Measurements from ENCODE around the gene SURF6. TPM values are rescaled to one million over a fixed set of nuclear protein-coding genes. Genes with fewer than 3 reads are reported as not detected.
A peak's percentile ranks its signal among the peaks of the same experiment; 100 is the strongest.
"Not testable (repeated sequence)": the region's sequence is repeated elsewhere in the genome, so short reads cannot be mapped to it uniquely, and the experiment has no call there.

SURF6 gene
- 12.9 TPM for total RNA-seq

DNA sequence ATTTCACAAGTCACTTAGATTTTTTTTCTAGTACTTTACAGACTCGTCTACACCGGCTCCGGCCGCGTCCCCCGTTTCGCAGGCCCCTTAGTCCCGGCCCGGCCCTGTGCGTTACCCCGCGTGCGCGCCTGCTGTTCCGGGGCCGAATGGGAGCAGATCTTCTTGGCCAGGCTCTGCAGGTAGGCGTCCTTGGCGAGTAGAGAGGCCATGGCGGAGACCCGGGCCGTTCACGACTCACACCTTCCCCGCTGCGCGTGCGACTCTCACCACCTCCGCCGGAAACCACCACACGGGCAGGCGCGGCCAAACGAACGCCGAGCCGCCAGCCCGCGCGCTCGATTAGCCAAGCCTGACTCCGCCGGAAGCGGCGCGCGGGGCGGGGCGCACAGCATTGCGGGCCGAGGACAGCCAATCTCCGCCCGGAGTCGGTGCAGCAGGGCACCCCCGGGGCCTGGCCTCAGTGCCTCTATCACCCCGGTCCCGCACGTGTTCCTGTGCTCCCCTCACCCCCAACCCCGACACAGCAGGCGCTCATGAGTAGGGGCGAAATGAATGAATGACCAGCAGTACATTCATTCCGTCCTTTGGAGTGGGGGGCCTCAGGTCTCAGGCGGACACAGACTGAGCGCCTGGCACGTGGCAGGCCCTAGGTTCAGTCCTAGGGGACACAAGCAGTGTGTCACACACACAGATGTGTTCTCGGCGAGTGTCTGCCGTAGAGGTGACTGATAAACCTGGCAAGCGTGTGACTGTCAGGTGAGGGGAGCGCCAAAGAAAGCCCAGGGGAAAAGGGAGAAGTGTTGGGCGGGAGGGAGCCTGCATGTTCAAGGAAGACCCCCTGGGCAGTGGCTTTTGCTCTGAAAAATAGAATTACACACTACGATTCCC, at the start of gene SURF6:
TSS of gene SURF6 (minus strand) at position 265 of the 888 bp plus-strand sequence. CDS start at position 209, 56 bp downstream.
- DNase-seq = peak; percentile 88

- DNase-seq = no peak
These were observed 49.5 kb upstream of the SURF6 start for GRCh38 chr9:133385452-133385851.

- no peak for DNase-seq
These were observed 48.8 kb upstream of the SURF6 start for GRCh38 chr9:133384736-133385321.

DNA sequence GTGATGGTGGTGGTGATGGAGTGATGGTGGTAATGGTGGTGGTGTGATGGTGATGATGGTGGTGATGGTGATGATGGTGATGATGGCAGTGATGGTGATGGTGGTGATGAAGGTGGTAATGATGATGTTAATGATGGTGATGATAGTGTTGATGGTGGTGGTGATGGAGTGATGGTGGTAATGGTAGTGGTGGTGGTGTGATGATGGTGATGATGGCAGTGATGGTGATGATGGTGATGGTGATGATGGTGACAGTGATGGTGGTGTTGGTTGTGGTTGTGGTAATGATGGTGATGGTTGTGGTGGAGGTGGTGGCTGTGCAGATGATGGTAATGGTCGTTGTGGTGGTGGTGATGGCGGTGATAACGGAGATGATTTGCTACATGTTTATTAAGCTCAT, 47.5 kb upstream of the SURF6 start:
- no peak for DNase-seq

DNA sequence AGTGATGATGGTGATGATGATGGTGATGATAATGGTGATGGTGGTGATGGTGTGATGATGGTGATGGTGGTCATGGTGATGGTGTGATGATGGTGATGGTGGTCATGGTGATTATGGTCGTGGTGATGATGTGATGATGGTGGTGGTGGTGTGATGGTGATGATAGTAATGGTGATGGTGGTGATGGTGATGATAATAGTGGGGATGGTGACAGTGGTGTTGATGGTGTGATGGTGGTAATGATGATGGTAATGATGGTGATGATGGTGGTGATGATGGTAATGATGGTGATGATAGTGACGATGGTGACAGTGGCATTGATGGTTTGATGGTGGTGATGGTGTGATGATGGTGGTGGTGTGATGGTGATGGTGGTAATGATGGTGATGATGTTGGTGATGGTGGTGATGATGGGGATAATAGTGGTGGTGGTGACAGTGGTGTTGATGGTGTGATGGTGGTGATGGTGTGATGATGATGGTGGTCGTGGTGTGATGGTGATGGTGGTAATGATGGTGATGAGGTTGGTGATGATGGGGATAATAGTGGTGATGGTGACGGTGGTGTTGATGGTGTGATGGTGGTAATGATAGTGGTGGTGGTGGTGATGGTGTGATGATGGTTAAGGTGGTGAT, 46.6 kb upstream of the SURF6 start:
- no peak for DNase-seq

DNA sequence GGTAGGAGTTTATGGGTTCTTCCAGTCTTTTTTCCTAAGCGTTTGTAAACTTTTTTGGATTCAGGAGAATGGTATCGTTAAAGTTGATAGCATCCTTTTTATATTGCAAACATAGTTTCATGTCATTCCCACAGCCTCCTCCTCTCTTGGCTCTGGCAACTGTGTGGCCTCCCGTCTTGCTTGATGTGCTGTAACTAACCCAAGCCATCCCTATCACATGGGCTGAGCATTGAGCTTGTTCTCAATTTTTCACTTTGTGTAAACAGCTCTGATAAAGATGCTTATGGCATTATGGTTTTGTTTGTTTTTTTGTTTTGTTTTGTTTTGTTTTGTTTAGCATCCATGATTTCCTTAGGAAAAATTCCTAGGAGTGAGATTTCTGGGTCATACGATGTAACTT, 44.7 kb upstream of the SURF6 start:
- no peak for DNase-seq

GRCh38 chr9:133379153-133380086, 43.4 kb upstream of the SURF6 start:
- no peak for DNase-seq

- DNase-seq = no peak
These were observed 42.5 kb upstream of the SURF6 start for GRCh38 chr9:133378408-133378962.

DNA sequence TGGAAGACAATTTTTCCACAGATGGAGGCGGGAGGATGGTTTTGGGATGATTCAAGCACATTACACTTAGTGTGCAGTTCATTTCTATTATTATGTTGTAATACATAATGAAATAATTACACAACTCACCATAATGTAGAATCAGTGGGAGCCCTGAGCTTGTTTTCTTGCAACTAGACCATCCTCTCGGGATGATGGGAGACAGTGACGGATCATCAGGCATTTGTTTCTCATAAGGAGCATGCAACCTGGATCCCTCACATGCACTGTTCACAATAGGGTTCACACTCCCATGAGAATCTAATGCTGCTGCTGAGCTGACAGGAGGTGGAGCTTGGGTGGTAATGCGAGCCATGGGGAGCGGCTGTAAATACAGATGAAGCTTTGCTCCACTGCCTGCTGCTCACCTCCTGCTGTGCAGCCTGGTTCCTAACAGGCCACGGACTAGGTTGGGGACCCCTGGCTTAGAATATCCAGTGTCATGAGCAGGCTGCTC, 41.8 kb upstream of the SURF6 start:
- DNase-seq = peak; percentile 83

DNA sequence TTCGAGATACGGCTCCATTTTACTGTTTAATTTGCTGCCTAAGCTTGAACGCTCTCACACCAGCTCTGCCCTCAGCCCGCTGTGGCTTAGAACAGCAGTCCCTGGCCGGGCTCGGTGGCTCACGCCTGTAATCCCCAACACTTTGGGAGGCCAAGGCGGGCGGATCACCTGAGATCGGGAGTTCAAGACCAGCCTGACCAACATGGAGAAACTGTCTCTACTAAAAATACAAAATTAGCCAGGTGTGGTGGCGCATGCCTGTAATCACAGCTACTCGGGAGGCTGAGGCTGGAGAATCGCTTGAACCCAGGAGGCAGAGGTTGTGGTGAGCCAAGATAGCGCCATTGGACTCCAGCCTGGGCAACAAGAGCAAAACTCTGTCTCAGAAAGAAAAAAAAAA, 41.3 kb upstream of the SURF6 start:
- not testable (repeated sequence) for DNase-seq

DNA sequence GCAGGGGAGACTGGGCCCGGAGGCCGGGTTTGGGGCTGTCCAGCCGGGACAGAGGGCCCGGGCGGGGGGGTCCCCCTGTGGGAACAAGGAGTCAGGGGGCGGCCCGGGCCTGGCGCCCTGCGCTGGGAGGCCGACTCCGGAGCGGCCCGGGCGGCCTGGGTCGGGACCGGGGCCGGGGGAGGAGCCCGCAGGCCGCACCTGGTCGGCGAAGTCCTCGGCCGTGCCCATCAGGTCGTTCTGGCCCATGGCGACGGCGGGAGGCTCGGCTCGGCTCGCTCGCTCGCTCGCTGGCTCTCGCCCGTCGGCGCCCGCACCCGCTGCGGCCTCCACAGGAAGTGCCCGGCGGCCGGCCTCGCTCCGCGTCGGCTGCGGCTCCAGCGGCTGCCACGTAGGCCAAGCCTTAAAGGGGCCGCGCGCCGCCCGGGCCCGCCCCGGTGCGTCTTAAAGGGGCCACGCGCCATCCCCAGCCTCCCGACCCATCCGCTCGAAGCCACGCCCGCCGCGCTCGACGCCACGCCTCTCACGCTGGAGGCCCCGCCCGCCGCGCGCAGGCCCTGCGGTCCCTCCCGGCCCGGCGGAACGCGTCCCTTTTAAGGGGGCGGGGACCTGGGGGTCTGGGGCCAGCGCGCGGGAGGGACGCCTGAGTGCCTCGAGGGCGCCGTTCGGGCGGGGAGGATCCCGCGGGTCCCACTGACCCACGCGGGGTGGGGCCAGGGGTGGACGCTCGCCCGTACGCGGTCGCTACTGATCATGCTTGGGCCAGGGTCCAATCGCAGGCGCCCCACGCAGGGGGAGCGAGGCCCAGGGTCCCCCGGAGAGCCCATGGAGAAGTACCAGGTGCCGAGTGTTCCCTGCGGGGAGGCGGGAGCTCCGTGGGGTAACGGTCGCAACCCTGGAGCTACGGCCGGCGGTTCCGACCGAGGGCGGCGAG, 40.0 kb upstream of the SURF6 start, which contains the start of the genes STKLD1 and SURF4:
TSS of gene STKLD1 (plus strand) at position 643 of the 931 bp plus-strand sequence. CDS start at position 751, 108 bp downstream.
TSS of gene SURF4 (minus strand) at position 337 of the 931 bp plus-strand sequence. CDS start at position 246, 91 bp downstream.
- DNase-seq = peak; percentile 94

- DNase-seq = no peak
These were observed 39.2 kb upstream of the SURF6 start for GRCh38 chr9:133375116-133375723.

GRCh38 chr9:133374612-133375115, 38.7 kb upstream of the SURF6 start:
- no peak for DNase-seq

DNA sequence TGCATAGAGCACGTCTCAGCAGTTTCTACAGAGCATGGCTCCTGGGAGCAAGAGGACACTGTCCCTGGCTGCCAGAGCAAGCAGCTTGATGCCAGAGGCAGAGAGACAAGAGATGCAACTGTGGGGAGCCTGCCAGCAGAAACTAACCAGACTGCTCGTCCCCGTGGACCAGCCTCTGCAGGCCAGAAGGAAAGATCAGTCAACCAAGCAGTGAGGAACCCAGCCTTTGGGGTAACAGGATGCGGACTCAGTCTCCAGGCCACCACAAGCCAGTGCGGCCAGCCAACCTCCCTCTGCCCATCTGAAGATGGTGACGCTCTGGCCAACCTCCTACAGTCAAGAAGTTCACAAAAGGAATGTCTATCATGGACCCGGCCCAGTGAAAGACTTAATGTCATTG, 36.2 kb upstream of the SURF6 start:
- DNase-seq = no peak

- no peak for DNase-seq
These were observed 35.3 kb upstream of the SURF6 start for GRCh38 chr9:133371261-133371711.

GRCh38 chr9:133370685-133371084, 34.7 kb upstream of the SURF6 start:
- no peak for DNase-seq

GRCh38 chr9:133369933-133370332, 33.9 kb upstream of the SURF6 start:
- DNase-seq = no peak

- no peak for DNase-seq
These were observed 33.4 kb upstream of the SURF6 start for GRCh38 chr9:133369422-133369821.

GRCh38 chr9:133368249-133368881, 32.4 kb upstream of the SURF6 start:
- no peak for DNase-seq
